ENCODE data around the gene NOL12. TPM values are rescaled to one million over a fixed set of nuclear protein-coding genes. Genes with fewer than 3 reads are reported as not detected.

Gene NOL12
- total RNA-seq, 4 donors from 2014 or later = 44.1 to 143 (median 57.2) TPM

GRCh38 chr22:37711490-37711889, 25.3 kb downstream of the NOL12 start:
- H3K4me1 ChIP-seq = no peaks in the 10 kb centered on the region
- no peaks in the 10 kb centered on the region for H3K27me3 ChIP-seq
- in situ Hi-C loops (cut with MboI; ENCODE audit: low pct_ligation_motif_present in 1 of 4, low pct_unique_long_range_greater_than_20kb in 1 of 4, low sequenced_read_pairs in 3 of 4) = no loop called here
- no peak for DNase-seq
- WGBS, 2 donors (ENCODE audit: low coverage in 1 of 2) = 83 to 90% methylated on average over 3 to 10 of the region's 10 CpGs
- no peak overlapping the region for H3K4me3 ChIP-seq
- TF ChIP-seq POLR2A (IDR thresholded peaks at IDR 0.05) (no peak), POLR2AphosphoS5 (IDR thresholded peaks at IDR 0.05) (no peak), CTCF (IDR thresholded peaks at IDR 0.05) (no peak), EP300 (IDR thresholded peaks at IDR 0.05; ENCODE audit: low read depth) (no peak)
- H3K9me3 ChIP-seq = no peaks in the 10 kb centered on the region
- H3K36me3 ChIP-seq = no peaks in the 10 kb centered on the region
- no peak overlapping the region for H3K27ac ChIP-seq
- intact Hi-C loops (cut with DNase I; ENCODE audit: low total_unique reads) = no loop called here

- 79% methylated on average over 7 of the region's 7 CpGs; no CpG with 5 or more reads in 1 of the 2 donors for WGBS, 2 donors (ENCODE audit: low coverage in 1 of 2)
- no peak for DNase-seq
- intact Hi-C loops (cut with DNase I; ENCODE audit: low total_unique reads) = no loop called here
These were observed 27.6 kb downstream of the NOL12 start for GRCh38 chr22:37713761-37714160.

GRCh38 chr22:37714634-37715033, 28.5 kb downstream of the NOL12 start:
- H3K27me3 ChIP-seq = no peaks in the 10 kb centered on the region
- H3K4me1 ChIP-seq = no peaks in the 10 kb centered on the region
- in situ Hi-C loops (cut with MboI; ENCODE audit: low pct_ligation_motif_present in 1 of 4, low pct_unique_long_range_greater_than_20kb in 1 of 4, low sequenced_read_pairs in 3 of 4) (no loop called here), intact Hi-C loops (cut with DNase I; ENCODE audit: low total_unique reads) (no loop called here)
- no peak overlapping the region for H3K27ac ChIP-seq
- 87 to 100% methylated on average over 1 to 2 of the region's 2 CpGs for WGBS, 2 donors (ENCODE audit: low coverage in 1 of 2)
- no peak for DNase-seq
- no peak overlapping the region for H3K4me3 ChIP-seq
- no peak for TF ChIP-seq CTCF (IDR thresholded peaks at IDR 0.05)
- TF ChIP-seq EP300 (IDR thresholded peaks at IDR 0.05; ENCODE audit: low read depth) = no peak
- TF ChIP-seq POLR2AphosphoS5 (IDR thresholded peaks at IDR 0.05) = no peak
- TF ChIP-seq POLR2A (IDR thresholded peaks at IDR 0.05) = no peak
- H3K36me3 ChIP-seq = no peaks in the 10 kb centered on the region
- no peaks in the 10 kb centered on the region for H3K9me3 ChIP-seq

More at GRCh38 chr22:37713761-37714160, 27.6 kb downstream of the NOL12 start:
- Histone ChIP-seq H3K36me3 (no peaks in the 10 kb centered on the region), H3K27me3 (no peaks in the 10 kb centered on the region), H3K27ac (no peak overlapping the region), H3K4me1 (no peaks in the 10 kb centered on the region), H3K9me3 (no peaks in the 10 kb centered on the region), H3K4me3 (no peak overlapping the region)
- TF ChIP-seq EP300 (IDR thresholded peaks at IDR 0.05; ENCODE audit: low read depth) (no peak), POLR2AphosphoS5 (IDR thresholded peaks at IDR 0.05) (no peak), CTCF (IDR thresholded peaks at IDR 0.05) (no peak), POLR2A (IDR thresholded peaks at IDR 0.05) (no peak)
- in situ Hi-C loops (cut with MboI; ENCODE audit: low pct_ligation_motif_present in 1 of 4, low pct_unique_long_range_greater_than_20kb in 1 of 4, low sequenced_read_pairs in 3 of 4) = no loop called here

- WGBS, 2 donors (ENCODE audit: low coverage in 1 of 2) = 87 to 96% methylated on average over 3 to 7 of the region's 7 CpGs
- Histone ChIP-seq H3K36me3 (no peaks in the 10 kb centered on the region), H3K27ac (no peak overlapping the region), H3K27me3 (no peaks in the 10 kb centered on the region), H3K4me3 (no peak overlapping the region), H3K9me3 (no peaks in the 10 kb centered on the region), H3K4me1 (no peaks in the 10 kb centered on the region)
- intact Hi-C loops (cut with DNase I; ENCODE audit: low total_unique reads) (no loop called here), in situ Hi-C loops (cut with MboI; ENCODE audit: low pct_ligation_motif_present in 1 of 4, low pct_unique_long_range_greater_than_20kb in 1 of 4, low sequenced_read_pairs in 3 of 4) (no loop called here)
- TF ChIP-seq POLR2AphosphoS5 (IDR thresholded peaks at IDR 0.05) (no peak), POLR2A (IDR thresholded peaks at IDR 0.05) (no peak), EP300 (IDR thresholded peaks at IDR 0.05; ENCODE audit: low read depth) (no peak), CTCF (IDR thresholded peaks at IDR 0.05) (no peak)
- no peak for DNase-seq
These were observed 29.6 kb downstream of the NOL12 start for GRCh38 chr22:37715760-37716159.
